GM23338 (cell line): Measurements from ENCODE around the gene ROCK2. TPM values are rescaled to one million over a fixed set of nuclear protein-coding genes. Genes with fewer than 3 reads are reported as not detected.
A peak's percentile ranks its signal among the peaks of the same experiment; 100 is the strongest.

ENCODE experiments used
- ATAC-seq: fragments of 200-7000 bp; cut with Tn5 transposase; 3 replicates; pipeline ENCODE4 v1.9.1; 2020
- DNase-seq: peaks from one replicate; pipeline ENCODE4 v3.0.0-alpha.2; 2015; ENCODE audit warnings: low spot score
- H2AFZ ChIP-seq: fragments of 200-600 bp; sonication (generic); 2 replicates; pipeline ENCODE4 v1.8.0; 2016; ENCODE audit warnings: antibody characterized with exemption, mild to moderate bottlenecking, moderate library complexity
- H3F3A ChIP-seq: fragments of 200-600 bp; sonication (generic); replicated peaks from 2 replicates; pipeline ENCODE4 v1.8.0; 2017; ENCODE audit warnings: antibody characterized with exemption, mixed run types, low read depth
- H3K27ac ChIP-seq: fragments of 200-600 bp; sonication (generic); 2 replicates; pipeline ENCODE4 v1.6.1; 2016; ENCODE audit warnings: low read depth
- H3K27me3 ChIP-seq: fragments of 200-600 bp; sonication (generic); 2 replicates; pipeline ENCODE4 v1.8.0; 2016; ENCODE audit warnings: mild to moderate bottlenecking, mixed run types, moderate library complexity; ENCODE audit not compliant: insufficient read depth
- H3K36me3 ChIP-seq: fragments of 200-600 bp; sonication (generic); 2 replicates; pipeline ENCODE4 v1.8.0; 2016; ENCODE audit warnings: mild to moderate bottlenecking; ENCODE audit not compliant: insufficient read depth
- H3K4me1 ChIP-seq: fragments of 200-600 bp; sonication (generic); 2 replicates; pipeline ENCODE4 v1.8.0; 2016; ENCODE audit warnings: mild to moderate bottlenecking, moderate library complexity; ENCODE audit not compliant: insufficient read depth
- H3K4me2 ChIP-seq: fragments of 200-600 bp; sonication (generic); 2 replicates; pipeline ENCODE4 v1.7.1; 2017; ENCODE audit warnings: mixed run types
- H3K4me3 ChIP-seq: fragments of 200-600 bp; sonication (generic); 2 replicates; pipeline ENCODE4 v1.6.1; 2016; ENCODE audit warnings: mixed run types
- H3K79me2 ChIP-seq: fragments of 200-600 bp; sonication (generic); replicated peaks from 2 replicates; pipeline ENCODE4 v1.8.0; 2017; ENCODE audit warnings: mild to moderate bottlenecking; ENCODE audit not compliant: insufficient read depth
- H3K9me2 ChIP-seq: fragments of 200-600 bp; sonication (generic); 2 replicates; pipeline ENCODE4 v1.8.0; 2017; ENCODE audit not compliant: insufficient read depth
- H4K20me1 ChIP-seq: fragments of 200-600 bp; sonication (generic); replicated peaks from 2 replicates; pipeline ENCODE4 v1.8.0; 2017; ENCODE audit warnings: mild to moderate bottlenecking; ENCODE audit not compliant: insufficient read depth
- H3K27ac Mint-ChIP-seq: 2 replicates; pipeline ENCODE4 v1.8.0; 2020; ENCODE audit warnings: inconsistent platforms, mild to moderate bottlenecking, moderate library complexity, mixed read lengths
- H3K27me3 Mint-ChIP-seq: 3 replicates; pipeline ENCODE4 v1.8.0; 2022; ENCODE audit warnings: low read depth, mild to moderate bottlenecking, moderate library complexity, mixed read lengths, inconsistent platforms; ENCODE audit not compliant: insufficient read depth, poor library complexity
- H3K36me3 Mint-ChIP-seq: 3 replicates; pipeline ENCODE4 v1.8.0; 2021; ENCODE audit warnings: low read depth, mild to moderate bottlenecking, inconsistent platforms, moderate library complexity, mixed read lengths
- H3K4me1 Mint-ChIP-seq: 3 replicates; pipeline ENCODE4 v1.8.0; 2020; ENCODE audit warnings: mild to moderate bottlenecking, inconsistent platforms, mixed read lengths
- H3K4me3 Mint-ChIP-seq: 3 replicates; pipeline ENCODE4 v1.8.0; 2021; ENCODE audit warnings: moderate library complexity, mild to moderate bottlenecking, inconsistent platforms, mixed read lengths
- H3K9me3 Mint-ChIP-seq: 3 replicates; pipeline ENCODE4 v1.8.0; 2020; ENCODE audit warnings: moderate library complexity, mild to moderate bottlenecking, inconsistent platforms, mixed read lengths
- EZH2 ChIP-seq: fragments of 200-600 bp; sonication (generic); IDR thresholded peaks from one replicate; pipeline ENCODE4 v1.8.0; 2017; ENCODE audit warnings: antibody characterized with exemption, mild to moderate bottlenecking, low read depth; ENCODE audit not compliant: unreplicated experiment
- EZH2phosphoT487 ChIP-seq: fragments of 200-600 bp; sonication (generic); IDR thresholded peaks from one replicate; pipeline ENCODE4 v1.8.1; 2018; ENCODE audit warnings: antibody characterized with exemption; ENCODE audit not compliant: unreplicated experiment
- NANOG ChIP-seq: IDR thresholded peaks from 2 replicates; pipeline ENCODE4 v1.6.1; 2016; ENCODE audit warnings: antibody characterized with exemption, borderline replicate concordance
- POLR2AphosphoS5 ChIP-seq: IDR thresholded peaks from 2 replicates; pipeline ENCODE4 v1.6.1; 2016; ENCODE audit warnings: antibody characterized with exemption, low read depth
- STAT1 ChIP-seq: IDR thresholded peaks from one replicate; pipeline ENCODE4 v1.6.1; 2016; ENCODE audit warnings: antibody characterized with exemption; ENCODE audit not compliant: unreplicated experiment
- ZNF114 ChIP-seq: fragments of 250-450 bp; sonication (Bioruptor Pico); IDR thresholded peaks from 2 replicates; pipeline ENCODE4 v1.5.0; 2020; ENCODE audit warnings: mild to moderate bottlenecking, moderate library complexity
- ZNF462 ChIP-seq: fragments of 250-450 bp; sonication (Bioruptor Pico); IDR thresholded peaks from 2 replicates; pipeline ENCODE4 v1.5.0; 2020; ENCODE audit warnings: mild to moderate bottlenecking, moderate library complexity
- polyA plus RNA-seq: library from polyadenylated mRNA; unstranded; fragments of >200 nt; fragmentation: Nextera tagmentation; extraction: Ambion mirVana; gene quantifications from 2 replicates; pipeline ENCODE4 v1.2.1, GENCODE V29; 2016
- total RNA-seq: library from RNA; depleted of rRNA; stranded (reverse); fragments of >200 nt; shearing (Covaris generic); gene quantifications from 2 replicates; pipeline ENCODE4 v1.2.3, GENCODE V29; 2014
- TF ChIP-seq, protein P1 (sequence below): IDR thresholded peaks from 2 replicates; pipeline ENCODE4 v1.6.1; 2016; ENCODE audit warnings: antibody characterized with exemption

ROCK2 gene
- total and polyA plus RNA-seq, 2 experiments from 2014 or later = 16.4 to 28.0 TPM

DNA sequence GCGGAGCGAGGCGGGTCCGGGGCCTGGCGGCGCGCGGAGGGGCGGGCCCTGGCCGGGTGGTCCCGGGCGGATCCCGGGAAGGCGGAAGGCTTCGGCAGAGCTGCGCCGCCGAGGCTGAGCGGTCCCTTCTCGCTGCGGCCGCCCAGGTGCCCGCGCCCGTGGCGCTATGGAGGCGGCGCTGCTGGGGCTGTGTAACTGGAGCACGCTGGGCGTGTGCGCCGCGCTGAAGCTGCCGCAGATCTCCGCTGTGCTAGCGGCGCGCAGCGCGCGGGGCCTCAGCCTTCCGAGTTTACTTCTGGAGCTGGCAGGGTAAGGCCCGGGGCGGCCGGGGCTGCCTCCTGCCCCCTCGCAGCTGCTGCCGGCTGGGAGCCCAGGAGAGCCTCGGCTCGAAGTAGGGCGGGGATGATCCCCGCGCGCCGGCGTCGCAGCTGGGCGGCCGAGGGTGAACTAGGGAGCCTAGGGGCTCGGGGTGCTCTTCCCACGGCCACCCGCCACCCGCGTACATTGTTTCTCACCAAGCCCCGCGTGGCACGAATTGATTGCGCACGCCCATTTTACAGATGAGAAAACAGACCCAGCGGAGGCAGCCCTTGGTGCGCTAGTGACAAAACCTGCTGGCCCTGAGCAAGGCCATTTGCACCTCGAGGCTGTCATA, 188.9 kb downstream of the ROCK2 start, which contains the start of gene SLC66A3:
Gene SLC66A3 (plus strand): TSS at position 87 of the 655 bp plus-strand sequence. CDS start 80 bp downstream, at position 167.
- H3K36me3 Mint-ChIP-seq = no peaks in the 10 kb centered on the region; the same call in 2 of the 3 replicates
- ATAC-seq = peak; percentile 83

More for the DNA sequence above, 188.9 kb downstream of the ROCK2 start, which contains the start of gene SLC66A3:
- peaks cover 13% of the 10 kb centered on the region for H3K4me1 Mint-ChIP-seq
- H3K4me3 Mint-ChIP-seq = peak within 1 kb of the TSS; percentile 71
- H3K27me3 ChIP-seq = peaks cover 6% of the 10 kb centered on the region; the same call in 1 of the 2 replicates
- peak within 1 kb of the TSS; percentile 72 for H3K4me3 ChIP-seq
- H3K27me3 Mint-ChIP-seq = peaks cover 14% of the 10 kb centered on the region
- H3K9me2 ChIP-seq = no peaks in the 10 kb centered on the region
- H3K36me3 ChIP-seq = no peaks in the 10 kb centered on the region
- TF ChIP-seq STAT1 (no peak), EZH2 (no peak), POLR2AphosphoS5 (peak; percentile 51), EZH2phosphoT487 (no peak), NANOG (no peak), ZNF462 (CRISPR knock-in tag) (no peak), ZNF114 (no peak)
- TF ChIP-seq, protein P1, sequence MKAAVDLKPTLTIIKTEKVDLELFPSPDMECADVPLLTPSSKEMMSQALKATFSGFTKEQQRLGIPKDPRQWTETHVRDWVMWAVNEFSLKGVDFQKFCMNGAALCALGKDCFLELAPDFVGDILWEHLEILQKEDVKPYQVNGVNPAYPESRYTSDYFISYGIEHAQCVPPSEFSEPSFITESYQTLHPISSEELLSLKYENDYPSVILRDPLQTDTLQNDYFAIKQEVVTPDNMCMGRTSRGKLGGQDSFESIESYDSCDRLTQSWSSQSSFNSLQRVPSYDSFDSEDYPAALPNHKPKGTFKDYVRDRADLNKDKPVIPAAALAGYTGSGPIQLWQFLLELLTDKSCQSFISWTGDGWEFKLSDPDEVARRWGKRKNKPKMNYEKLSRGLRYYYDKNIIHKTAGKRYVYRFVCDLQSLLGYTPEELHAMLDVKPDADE = no peak
- H3K4me1 ChIP-seq = no peaks in the 10 kb centered on the region; the same call in 1 of the 2 replicates
- no peaks in the 10 kb centered on the region for H4K20me1 ChIP-seq
- no peaks in the 10 kb centered on the region; the same call in 1 of the 3 replicates for H3K9me3 Mint-ChIP-seq
- DNase-seq = peak; percentile 88
- H2AFZ ChIP-seq = peak within 1 kb of the TSS; percentile 96
- H3K4me2 ChIP-seq = peak within 1 kb of the TSS; percentile 84
- peak within 1 kb of the TSS; percentile 89 for H3K27ac ChIP-seq
- H3K79me2 ChIP-seq = no peaks in the 10 kb centered on the region
- H3K27ac Mint-ChIP-seq = peak within 1 kb of the TSS; percentile 62
- peaks cover 14% of the 10 kb centered on the region; the same call in 1 of the 2 replicates for H3F3A ChIP-seq
